Adrenal gland (tissue), 5 donors: Measurements from ENCODE around the gene DOCK1.

Experiments used
- POLR2A ChIP-seq, 2 donors: fragments of 450-650 bp; IDR thresholded peaks; one replicate each; pipeline ENCODE4 v1.6.1; 2017; ENCODE audit warnings: antibody characterized with exemption in 2 of 2, mild to moderate bottlenecking in 2 of 2, moderate library complexity in 1 of 2
- TF ChIP-seq, protein P1 (sequence below), 6 experiments: fragments of 450-650 bp in 4 of 6; fragments of 200-600 bp in 2 of 6; sonication (generic) in 1 of 6; IDR thresholded peaks; 1 replicate in 5 of 6; 2 replicates in 1 of 6; pipeline versions ENCODE4 v1.5.1 to v1.8.0; 2016 to 2021; ENCODE audit warnings: antibody characterized with exemption in 6 of 6, mild to moderate bottlenecking in 2 of 6, moderate library complexity in 1 of 6
- donor health status: DM: no; HTN: no; CAD: no.

DNA sequence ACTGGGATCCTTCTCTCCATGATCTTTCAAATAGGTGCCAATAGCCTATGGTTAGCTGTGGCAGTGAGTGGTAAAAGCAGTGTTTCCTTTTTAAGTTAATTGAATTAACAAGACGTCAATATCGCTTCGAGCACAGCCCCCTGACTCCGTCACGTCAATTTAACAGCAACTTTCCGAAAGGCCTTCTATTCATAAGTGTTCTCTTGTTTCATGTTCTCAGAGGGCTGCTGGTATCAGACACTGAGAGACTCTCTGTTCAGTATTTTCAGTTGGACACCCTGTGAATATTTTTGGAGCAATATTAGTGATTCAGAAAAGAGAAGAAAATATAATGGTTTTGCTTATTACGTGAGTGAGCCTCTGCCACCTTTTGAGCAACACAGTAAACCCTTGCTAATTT is 465.4 kb downstream of the DOCK1 start:
- TF ChIP-seq, protein P1, sequence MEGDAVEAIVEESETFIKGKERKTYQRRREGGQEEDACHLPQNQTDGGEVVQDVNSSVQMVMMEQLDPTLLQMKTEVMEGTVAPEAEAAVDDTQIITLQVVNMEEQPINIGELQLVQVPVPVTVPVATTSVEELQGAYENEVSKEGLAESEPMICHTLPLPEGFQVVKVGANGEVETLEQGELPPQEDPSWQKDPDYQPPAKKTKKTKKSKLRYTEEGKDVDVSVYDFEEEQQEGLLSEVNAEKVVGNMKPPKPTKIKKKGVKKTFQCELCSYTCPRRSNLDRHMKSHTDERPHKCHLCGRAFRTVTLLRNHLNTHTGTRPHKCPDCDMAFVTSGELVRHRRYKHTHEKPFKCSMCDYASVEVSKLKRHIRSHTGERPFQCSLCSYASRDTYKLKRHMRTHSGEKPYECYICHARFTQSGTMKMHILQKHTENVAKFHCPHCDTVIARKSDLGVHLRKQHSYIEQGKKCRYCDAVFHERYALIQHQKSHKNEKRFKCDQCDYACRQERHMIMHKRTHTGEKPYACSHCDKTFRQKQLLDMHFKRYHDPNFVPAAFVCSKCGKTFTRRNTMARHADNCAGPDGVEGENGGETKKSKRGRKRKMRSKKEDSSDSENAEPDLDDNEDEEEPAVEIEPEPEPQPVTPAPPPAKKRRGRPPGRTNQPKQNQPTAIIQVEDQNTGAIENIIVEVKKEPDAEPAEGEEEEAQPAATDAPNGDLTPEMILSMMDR (IDR thresholded peaks at IDR 0.05): no peak
- TF ChIP-seq POLR2A (IDR thresholded peaks at IDR 0.05): no peak
